GM18507 (cell line): ENCODE measurements around the gene HMGXB3.
"Not testable (repeated sequence)": the region's sequence is repeated elsewhere in the genome, so short reads cannot be mapped to it uniquely, and the experiment has no call there.

Source experiments
- DNase-seq: peaks from one replicate; pipeline ENCODE4 v3.0.0; 2011; ENCODE audit warnings: low read depth; ENCODE audit not compliant: insufficient read length; ENCODE audit errors: extremely low spot score
- FAIRE-seq: peaks from 2 replicates; lab custom pipeline; 2011; peaks lifted over from hg19 to GRCh38; lab: Jason Lieb, UNC

Gene HMGXB3

GRCh38 chr5:150015415-150015814, 14.9 kb downstream of the HMGXB3 start:
- no peak for FAIRE-seq

GRCh38 chr5:150016537-150016936, 16.0 kb downstream of the HMGXB3 start:
- DNase-seq: no peak
- FAIRE-seq: no peak

More at GRCh38 chr5:150015415-150015814, 14.9 kb downstream of the HMGXB3 start:
- no peak for DNase-seq

GRCh38 chr5:150017226-150018005, 16.9 kb downstream of the HMGXB3 start:
- no peak for DNase-seq
- no peak for FAIRE-seq

GRCh38 chr5:150020249-150020648, 19.7 kb downstream of the HMGXB3 start:
- no peak for DNase-seq
- no peak for FAIRE-seq

- DNase-seq (no peak), FAIRE-seq (no peak)
Measured at GRCh38 chr5:150021491-150022157, 21.1 kb downstream of the HMGXB3 start.

- no peak for DNase-seq
- no peak for FAIRE-seq
Measured at GRCh38 chr5:150022158-150022531, 21.6 kb downstream of the HMGXB3 start.

GRCh38 chr5:150022681-150023080, 22.1 kb downstream of the HMGXB3 start:
- FAIRE-seq (no peak), DNase-seq (no peak)

- FAIRE-seq (no peak), DNase-seq (no peak)
Measured at GRCh38 chr5:150023136-150023535, 22.6 kb downstream of the HMGXB3 start.

GRCh38 chr5:150024346-150024984, 23.9 kb downstream of the HMGXB3 start:
- FAIRE-seq: no peak
- DNase-seq: no peak

- no peak for FAIRE-seq
Measured at GRCh38 chr5:150026682-150027172, 26.2 kb downstream of the HMGXB3 start.

GRCh38 chr5:150028047-150028446, 27.5 kb downstream of the HMGXB3 start:
- DNase-seq, FAIRE-seq: not testable (repeated sequence)

More at GRCh38 chr5:150026682-150027172, 26.2 kb downstream of the HMGXB3 start:
- no peak for DNase-seq

GRCh38 chr5:150033334-150033733, 32.8 kb downstream of the HMGXB3 start:
- FAIRE-seq: no peak
- no peak for DNase-seq

- FAIRE-seq: no peak
- DNase-seq: no peak
Measured at GRCh38 chr5:150034662-150035061, 34.1 kb downstream of the HMGXB3 start.

GRCh38 chr5:150035139-150035895, 34.8 kb downstream of the HMGXB3 start:
- no peak for DNase-seq
- FAIRE-seq: peak; percentile 54

GRCh38 chr5:150036513-150036912, 36.0 kb downstream of the HMGXB3 start:
- no peak for FAIRE-seq
- DNase-seq: no peak

- no peak for FAIRE-seq
- DNase-seq: no peak
Measured at GRCh38 chr5:150038547-150038946, 38.0 kb downstream of the HMGXB3 start.

GRCh38 chr5:150042459-150042858, 41.9 kb downstream of the HMGXB3 start:
- no peak for DNase-seq
- no peak for FAIRE-seq

- no peak for FAIRE-seq
- no peak for DNase-seq
Measured at GRCh38 chr5:150043657-150044328, 43.3 kb downstream of the HMGXB3 start.

- DNase-seq (no peak), FAIRE-seq (no peak)
Measured at GRCh38 chr5:150044329-150044681, 43.8 kb downstream of the HMGXB3 start.
